Measurements from ENCODE around the gene FHOD3.

DNA sequence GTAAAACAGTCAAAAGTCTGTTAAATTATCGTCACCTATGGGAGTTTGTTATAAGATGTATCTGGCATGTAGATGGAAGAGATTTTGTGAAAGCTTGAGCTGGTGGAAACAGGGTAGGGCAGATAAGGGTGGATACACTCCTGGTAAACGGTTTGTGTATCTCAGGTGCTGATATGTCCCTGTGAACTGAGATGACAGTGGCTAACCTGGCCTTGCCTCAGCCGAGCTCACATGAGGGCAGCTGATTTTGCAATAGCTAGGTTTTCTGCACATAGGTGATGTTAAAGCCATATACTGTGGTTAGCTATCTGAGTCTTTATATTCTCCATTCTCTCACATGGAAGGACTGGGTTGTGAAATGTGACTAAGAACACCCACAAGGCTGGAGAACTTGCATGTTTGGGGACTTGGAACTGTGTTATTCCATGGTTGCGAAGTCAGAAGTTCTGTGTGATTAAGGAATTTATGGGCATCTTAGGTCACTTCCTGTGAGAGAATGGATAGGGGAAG lies 326.2 kb downstream of the FHOD3 start:
- TF ChIP-seq, protein P1, sequence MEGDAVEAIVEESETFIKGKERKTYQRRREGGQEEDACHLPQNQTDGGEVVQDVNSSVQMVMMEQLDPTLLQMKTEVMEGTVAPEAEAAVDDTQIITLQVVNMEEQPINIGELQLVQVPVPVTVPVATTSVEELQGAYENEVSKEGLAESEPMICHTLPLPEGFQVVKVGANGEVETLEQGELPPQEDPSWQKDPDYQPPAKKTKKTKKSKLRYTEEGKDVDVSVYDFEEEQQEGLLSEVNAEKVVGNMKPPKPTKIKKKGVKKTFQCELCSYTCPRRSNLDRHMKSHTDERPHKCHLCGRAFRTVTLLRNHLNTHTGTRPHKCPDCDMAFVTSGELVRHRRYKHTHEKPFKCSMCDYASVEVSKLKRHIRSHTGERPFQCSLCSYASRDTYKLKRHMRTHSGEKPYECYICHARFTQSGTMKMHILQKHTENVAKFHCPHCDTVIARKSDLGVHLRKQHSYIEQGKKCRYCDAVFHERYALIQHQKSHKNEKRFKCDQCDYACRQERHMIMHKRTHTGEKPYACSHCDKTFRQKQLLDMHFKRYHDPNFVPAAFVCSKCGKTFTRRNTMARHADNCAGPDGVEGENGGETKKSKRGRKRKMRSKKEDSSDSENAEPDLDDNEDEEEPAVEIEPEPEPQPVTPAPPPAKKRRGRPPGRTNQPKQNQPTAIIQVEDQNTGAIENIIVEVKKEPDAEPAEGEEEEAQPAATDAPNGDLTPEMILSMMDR (IDR thresholded peaks at IDR 0.05; ENCODE audit: low read depth, low read length, missing input control): no peak
- TF ChIP-seq TAF1 (conservative IDR thresholded peaks at IDR 0.05): no peak
